ENCODE results near the gene FCSK. TPM values are rescaled to one million over a fixed set of nuclear protein-coding genes. Genes with fewer than 3 reads are reported as not detected.

FCSK gene
- total and polyA plus RNA-seq, 2 of the 13 experiments (the other 11 are each of a cell fraction or from before 2014, with no cell fraction given) = 9.1 to 19.2 TPM

- TF ChIP-seq MEF2D (CRISPR knock-in tag; IDR thresholded peaks at IDR 0.05) (no peak), YY1 (IDR thresholded peaks at IDR 0.05; ENCODE audit: insufficient read depth, insufficient replicate concordance, low read depth, low read length) (no peak), TCF7 (IDR thresholded peaks at IDR 0.05; ENCODE audit: low read depth) (no peak), NFAT5 (CRISPR knock-in tag; IDR thresholded peaks at IDR 0.05) (no peak), PRMT3 (CRISPR knock-in tag; IDR thresholded peaks at IDR 0.05; ENCODE audit: borderline replicate concordance, low read depth) (no peak), YEATS2 (CRISPR knock-in tag; IDR thresholded peaks at IDR 0.05; ENCODE audit: borderline replicate concordance) (no peak), HOXA9 (CRISPR knock-in tag; IDR thresholded peaks at IDR 0.05; ENCODE audit: borderline replicate concordance) (no peak), PREB (CRISPR knock-in tag; IDR thresholded peaks at IDR 0.05) (0 out of 2 replicates have a peak, but pooled peaks have one; percentile 17), RFXANK (CRISPR knock-in tag; IDR thresholded peaks at IDR 0.05) (no peak), ZBTB37 (CRISPR knock-in tag; IDR thresholded peaks at IDR 0.05) (no peak), ZNF230 (CRISPR knock-in tag; IDR thresholded peaks at IDR 0.05) (no peak), RAD21 (CRISPR knock-in tag; IDR thresholded peaks at IDR 0.05) (peak; percentile 77), ZC3H4 (CRISPR knock-in tag; IDR thresholded peaks at IDR 0.05; ENCODE audit: borderline replicate concordance) (no peak), ZNF569 (CRISPR knock-in tag; IDR thresholded peaks at IDR 0.05; ENCODE audit: borderline replicate concordance) (no peak), ZNF264 (CRISPR knock-in tag; IDR thresholded peaks at IDR 0.05) (no peak), ATF2 (CRISPR knock-in tag; IDR thresholded peaks at IDR 0.05) (no peak), MEIS2 (CRISPR knock-in tag; IDR thresholded peaks at IDR 0.05) (no peak), ZNF350 (CRISPR knock-in tag; IDR thresholded peaks at IDR 0.05; ENCODE audit: borderline replicate concordance, low read depth) (no peak), ZNF598 (CRISPR knock-in tag; IDR thresholded peaks at IDR 0.05; ENCODE audit: borderline replicate concordance) (no peak), MBNL3 (CRISPR knock-in tag; conservative IDR thresholded peaks at IDR 0.05) (no peak)
Observed at GRCh38 chr16:70416748-70417616, 37.4 kb upstream of the FCSK start (continued).

Measured in HepG2 (cell line).